GM12878 (cell line): ENCODE measurements around the gene CNTNAP2. TPM values are rescaled to one million over a fixed set of nuclear protein-coding genes. Genes with fewer than 3 reads are reported as not detected.
"Not testable (repeated sequence)": the region's sequence is repeated elsewhere in the genome, so short reads cannot be mapped to it uniquely, and the experiment has no call there.

Source experiments
- ATAC-seq: fragments of 200-7000 bp; cut with Tn5 transposase; 3 replicates; pipeline ENCODE4 v1.9.1; 2020; ENCODE audit warnings: mild to moderate bottlenecking, moderate library complexity
- BruUV-seq: library from RNA; stranded (reverse); fragments of 400-500 nt; replicated peaks from 2 replicates; lab custom pipeline; 2021; lab: Mats Ljungman, UMichigan
- CTCF ChIA-PET: fragments of 300-600 bp; sonication (Branson Sonifier 250); formaldehyde crosslinking; extraction: SDS; loops from one replicate; lab custom pipeline; 2021; ENCODE audit warnings: inconsistent platforms; lab: Yijun Ruan, JAX
- POLR2A ChIA-PET: fragments of 350-600 bp; formaldehyde crosslinking; extraction: SDS; loops from one replicate; lab custom pipeline; 2021; ENCODE audit warnings: inconsistent platforms; lab: Charles Lee
- RAD21 ChIA-PET: fragments of 300-600 bp; sonication (Branson Sonifier 250); formaldehyde crosslinking; loops from one replicate; lab custom pipeline; 2023; ENCODE audit warnings: antibody characterized with exemption; ENCODE audit not compliant: unreplicated experiment; lab: Charles Lee
- SMC1A ChIA-PET: fragments of 300-600 bp; sonication (Branson Sonifier 250); formaldehyde crosslinking; loops from one replicate; lab custom pipeline; 2023; ENCODE audit not compliant: unreplicated experiment, uncharacterized antibody; lab: Charles Lee
- DNase-seq: peaks from one replicate; pipeline ENCODE4 v3.0.0-alpha.2; 2011; ENCODE audit warnings: low read depth, low spot score
- FAIRE-seq: peaks from 3 replicates; lab custom pipeline; 2011; peaks lifted over from hg19 to GRCh38; lab: Jason Lieb, UNC
- H2AFZ ChIP-seq: 2 replicates; pipeline ENCODE4 v1.6.0; 2011; ENCODE audit warnings: low read depth, low read length, control low read depth; ENCODE audit not compliant: control insufficient read depth
- H3K27ac ChIP-seq: 2 replicates; pipeline ENCODE4 v1.5.1; 2011; ENCODE audit warnings: control low read depth; ENCODE audit not compliant: control insufficient read depth, insufficient read depth
- H3K27me3 ChIP-seq, 2 experiments: replicated peaks in 1 of 2; 2 replicates each; pipeline versions ENCODE4 v1.6.0 to v1.6.1; 2011; ENCODE audit warnings: low read length in 1 of 2; ENCODE audit not compliant: control insufficient read depth in 2 of 2, insufficient read depth in 2 of 2
- H3K36me3 ChIP-seq, 2 experiments: 2 replicates each; pipeline ENCODE4 v1.5.1; 2011; ENCODE audit warnings: low read length in 1 of 2; ENCODE audit not compliant: control insufficient read depth in 2 of 2, insufficient read depth in 2 of 2
- H3K4me1 ChIP-seq: 2 replicates; pipeline ENCODE4 v1.6.1; 2011; ENCODE audit warnings: mild to moderate bottlenecking, low read length, moderate library complexity, mixed read lengths; ENCODE audit not compliant: control insufficient read depth, insufficient read depth
- H3K4me2 ChIP-seq: 2 replicates; pipeline ENCODE4 v1.6.0; 2011; ENCODE audit warnings: control low read depth; ENCODE audit not compliant: control insufficient read depth, insufficient read depth
- H3K4me3 ChIP-seq: fragments of 200-600 bp; sonication (generic); 2 replicates; pipeline ENCODE4 v1.5.1; 2016
- H3K79me2 ChIP-seq: 2 replicates; pipeline ENCODE4 v1.6.0; 2011; ENCODE audit warnings: low read length; ENCODE audit not compliant: control insufficient read depth, insufficient read depth
- H3K9ac ChIP-seq: 2 replicates; pipeline ENCODE4 v1.8.0; 2011; ENCODE audit warnings: low read length, control low read depth, mixed read lengths; ENCODE audit not compliant: control insufficient read depth, insufficient read depth
- H3K9me3 ChIP-seq: replicated peaks from 3 replicates; pipeline ENCODE4 v1.5.1; 2011; ENCODE audit warnings: mild to moderate bottlenecking, low read length; ENCODE audit not compliant: control insufficient read depth, insufficient read depth
- H4K20me1 ChIP-seq: 2 replicates; pipeline ENCODE4 v1.6.0; 2011; ENCODE audit not compliant: control insufficient read depth, insufficient read depth
- CEBPB ChIP-seq, 2 experiments: fragments of 150-350 bp in 1 of 2; IDR thresholded peaks; 2 replicates each; pipeline ENCODE4 v1.6.1; 2012 to 2014; ENCODE audit warnings: low read depth in 2 of 2, low read length in 2 of 2, borderline replicate concordance in 1 of 2, inconsistent platforms in 1 of 2
- CHD1 ChIP-seq: IDR thresholded peaks from 2 replicates; pipeline ENCODE4 v1.6.1; 2012; ENCODE audit warnings: low read depth, low read length, improper control_type of control experiment
- FOXM1 ChIP-seq: IDR thresholded peaks from 2 replicates; pipeline ENCODE4 v1.6.1; 2012; ENCODE audit warnings: low read depth, mild to moderate bottlenecking, inconsistent platforms, low read length, moderate library complexity
- PAX5 ChIP-seq: IDR thresholded peaks from 2 replicates; pipeline ENCODE4 v1.6.1; 2011; ENCODE audit warnings: low read depth, low read length, borderline replicate concordance
- POLR2AphosphoS5 ChIP-seq: IDR thresholded peaks from 2 replicates; pipeline ENCODE4 v1.6.1; 2011; ENCODE audit warnings: mild to moderate bottlenecking, low read length, inconsistent platforms
- SIN3A ChIP-seq: IDR thresholded peaks from 2 replicates; pipeline ENCODE4 v1.6.1; 2012; ENCODE audit warnings: low read depth, low read length, improper control_type of control experiment
- ZNF217 ChIP-seq: fragments of 450-650 bp; IDR thresholded peaks from 2 replicates; pipeline ENCODE4 v1.6.1; 2017; ENCODE audit warnings: antibody characterized with exemption, mild to moderate bottlenecking
- WGBS: methylation state at CpG from one replicate; pipeline ENCODE4 v1.1.6; 2016; ENCODE audit warnings: low lambda C conversion rate; ENCODE audit not compliant: insufficient replicate concordance, insufficient coverage; ENCODE audit errors: missing lambda C conversion rate; 5-methylcytosine and 5-hydroxymethylcytosine counted together
- in situ Hi-C: fragments of 300-500 bp; cut with MboI; formaldehyde crosslinking; loops from 9 replicates; pipeline ENCODE4 v1.14.3; 2018; ENCODE audit warnings: mixed read lengths
- intact Hi-C: fragments of 100-400 bp; cut with micrococcal nuclease; formaldehyde crosslinking; loops from one replicate; pipeline ENCODE4 v1.14.2; 2022; ENCODE audit not compliant: unreplicated experiment
- polyA plus RNA-seq, 11 experiments: library from polyadenylated mRNA; depleted of rRNA in 4 of 11; unstranded in 6 of 11; stranded (reverse) in 5 of 11; fragments of >200 nt; fragmentation: Nextera tagmentation in 4 of 11; fragmentation: Illumina TruSeq in 1 of 11; extraction: Ambion mirVana in 4 of 11; extraction: Trizol in 1 of 11; gene quantifications; 1 replicate in 1 of 11; 2 replicates in 10 of 11; pipeline versions ENCODE4 v1.2.1 to v1.2.3, GENCODE V29; 2011 to 2016; ENCODE audit warnings: inconsistent platforms in 2 of 11, missing spikeins in 2 of 11, low read depth in 1 of 11
- total RNA-seq, 4 experiments: library from RNA; depleted of rRNA in 3 of 4; stranded (reverse); fragments of >200 nt in 3 of 4; fragmentation: Illumina TruSeq in 1 of 4; extraction: Trizol in 1 of 4; gene quantifications; 2 replicates each; pipeline versions ENCODE4 v1.2.1 to v1.2.3, GENCODE V29; 2013 to 2021

CNTNAP2 gene
- total and polyA plus RNA-seq, 10 of the 15 experiments (the other 5 are each of a cell fraction or from before 2014, with no cell fraction given) = 0.03 to 0.08 (median 0.03) TPM; not detected in 7

- H3K27me3 ChIP-seq = no peaks in the 10 kb centered on the region
- H3K79me2 ChIP-seq = no peaks in the 10 kb centered on the region
- FAIRE-seq = no peak
- POLR2A ChIA-PET = no interaction called here
- no peak overlapping the region for H3K4me2 ChIP-seq
- SMC1A ChIA-PET = no interaction called here
- H2AFZ ChIP-seq = no peak overlapping the region
- in situ Hi-C loops = no loop called here
- H3K4me1 ChIP-seq = no peaks in the 10 kb centered on the region
- no peak overlapping the region for H3K27ac ChIP-seq
- WGBS = 13% methylated on average over 2 of the region's 2 CpGs
- no peak for TF ChIP-seq POLR2AphosphoS5
- TF ChIP-seq SIN3A = no peak
- TF ChIP-seq ZNF217 = no peak
- peak in 1 of 2 experiments; percentile 33; a peak in 1 of 4 replicates for TF ChIP-seq CEBPB (IDR thresholded peaks at IDR 0.05; ENCODE audit: borderline replicate concordance in 1 of 2, low read depth in 2 of 2, low read length in 2 of 2)
- no peak for TF ChIP-seq CHD1
- no peak for TF ChIP-seq FOXM1
- no peak for TF ChIP-seq PAX5
- TF ChIP-seq, all 136 proteins: peak for 1
- CTCF ChIA-PET = no interaction called here
- Histone ChIP-seq H3K9me3 (no peaks in the 10 kb centered on the region), H3K9ac (no peak overlapping the region), H3K4me3 (no peak overlapping the region), H4K20me1 (no peaks in the 10 kb centered on the region), H3K36me3 (no peaks in the 10 kb centered on the region)
- RAD21 ChIA-PET = no interaction called here
- DNase-seq (no peak), ATAC-seq (no peak)
- intact Hi-C loops = no loop called here
- no TSS peak for BruUV-seq
Measured at GRCh38 chr7:146185844-146186243, 69.2 kb downstream of the CNTNAP2 start.

GRCh38 chr7:146191428-146191827, 74.8 kb downstream of the CNTNAP2 start:
- H3K4me2 ChIP-seq, H3K79me2 ChIP-seq, H3K4me1 ChIP-seq, DNase-seq, H3K27ac ChIP-seq, BruUV-seq, POLR2A ChIA-PET, H2AFZ ChIP-seq, H4K20me1 ChIP-seq, in situ Hi-C loops, H3K9me3 ChIP-seq, RAD21 ChIA-PET, H3K9ac ChIP-seq, CTCF ChIA-PET, FAIRE-seq, SMC1A ChIA-PET, intact Hi-C loops, H3K27me3 ChIP-seq, ATAC-seq, H3K36me3 ChIP-seq, H3K4me3 ChIP-seq: not testable (repeated sequence)
- WGBS = 36% methylated on average over 9 of the region's 9 CpGs
